Mesenchymal stem cell (in vitro differentiated cells and primary cell): ENCODE measurements around the gene CDH4.

Experiments used
- DNase-seq: peaks from one replicate; pipeline ENCODE4 v3.0.0-alpha.2; 2013
- H2AFZ ChIP-seq: one replicate; pipeline ENCODE4 v1.6.1; 2013; ENCODE audit warnings: low read depth, mild to moderate bottlenecking, control low read depth, inconsistent platforms, low read length, moderate library complexity
- H2AK5ac ChIP-seq: 2 replicates; pipeline ENCODE4 v1.6.1; 2013; ENCODE audit warnings: low read length, moderate library complexity, mild to moderate bottlenecking, inconsistent platforms; ENCODE audit not compliant: severe bottlenecking
- H2BK120ac ChIP-seq: one replicate; pipeline ENCODE4 v1.6.1; 2013; ENCODE audit warnings: low read depth, mild to moderate bottlenecking, inconsistent platforms, low read length, moderate library complexity
- H2BK12ac ChIP-seq, 2 experiments: one replicate each; pipeline ENCODE4 v1.6.1; 2013; ENCODE audit warnings: inconsistent platforms in 2 of 2, low read length in 2 of 2, mild to moderate bottlenecking in 2 of 2, moderate library complexity in 2 of 2, control low read depth in 1 of 2
- H2BK15ac ChIP-seq: one replicate; pipeline ENCODE4 v1.6.1; 2013; ENCODE audit warnings: mild to moderate bottlenecking, low read depth, inconsistent platforms; ENCODE audit not compliant: poor library complexity, severe bottlenecking
- H2BK5ac ChIP-seq: 2 replicates; pipeline ENCODE4 v1.6.1; 2013; ENCODE audit warnings: low read depth, mild to moderate bottlenecking, low read length, control low read depth, inconsistent platforms; ENCODE audit not compliant: poor library complexity, severe bottlenecking
- H3K14ac ChIP-seq, 2 experiments: one replicate each; pipeline ENCODE4 v1.6.1; 2013; ENCODE audit warnings: inconsistent platforms in 2 of 2, low read length in 2 of 2, control low read depth in 1 of 2, mild to moderate bottlenecking in 1 of 2, moderate library complexity in 1 of 2
- H3K18ac ChIP-seq, 2 experiments: one replicate each; pipeline ENCODE4 v1.6.1; 2013; ENCODE audit warnings: inconsistent platforms in 2 of 2, low read length in 2 of 2, control low read depth in 1 of 2, low read depth in 1 of 2, mild to moderate bottlenecking in 1 of 2
- H3K23ac ChIP-seq, 2 experiments: one replicate each; pipeline ENCODE4 v1.6.1; 2013; ENCODE audit warnings: inconsistent platforms in 2 of 2, low read length in 2 of 2, mild to moderate bottlenecking in 2 of 2, moderate library complexity in 2 of 2, control low read depth in 1 of 2
- H3K27ac ChIP-seq: 2 replicates; pipeline ENCODE4 v1.5.1; 2013; ENCODE audit warnings: mild to moderate bottlenecking, moderate library complexity, low read length, control low read depth, inconsistent platforms; ENCODE audit not compliant: poor library complexity, severe bottlenecking
- H3K27me3 ChIP-seq, 2 experiments: 2 replicates each; pipeline versions ENCODE4 v1.6.1 to v1.7.0; 2013; ENCODE audit warnings: low read length in 2 of 2, mild to moderate bottlenecking in 2 of 2, moderate library complexity in 2 of 2, control low read depth in 1 of 2, inconsistent platforms in 1 of 2; ENCODE audit not compliant: control insufficient read depth in 1 of 2, insufficient read depth in 1 of 2
- H3K36me3 ChIP-seq, 2 experiments: 2 replicates each; pipeline versions ENCODE4 v1.6.1 to v1.7.0; 2013; ENCODE audit warnings: low read length in 2 of 2, control low read depth in 1 of 2, inconsistent platforms in 1 of 2, low read depth in 1 of 2, mild to moderate bottlenecking in 1 of 2; ENCODE audit not compliant: insufficient read depth in 2 of 2, control insufficient read depth in 1 of 2
- H3K4ac ChIP-seq, 2 experiments: one replicate each; pipeline ENCODE4 v1.6.1; 2013; ENCODE audit warnings: inconsistent platforms in 2 of 2, low read length in 2 of 2, mild to moderate bottlenecking in 2 of 2, moderate library complexity in 2 of 2, control low read depth in 1 of 2, low read depth in 1 of 2
- H3K4me1 ChIP-seq: 2 replicates; pipeline ENCODE4 v1.6.1; 2013; ENCODE audit warnings: low read depth, low read length, control low read depth; ENCODE audit not compliant: control insufficient read depth, insufficient read depth
- H3K4me2 ChIP-seq: 2 replicates; pipeline ENCODE4 v1.6.1; 2013; ENCODE audit warnings: low read length, mild to moderate bottlenecking, inconsistent platforms; ENCODE audit not compliant: poor library complexity, severe bottlenecking
- H3K4me3 ChIP-seq, 2 experiments: 2 replicates each; pipeline versions ENCODE4 v1.5.1 to v1.7.0; 2013; ENCODE audit warnings: low read length in 2 of 2, mild to moderate bottlenecking in 2 of 2, control low read depth in 1 of 2, low read depth in 1 of 2; ENCODE audit not compliant: insufficient read depth in 1 of 2
- H3K79me1 ChIP-seq: replicated peaks from 2 replicates; pipeline ENCODE4 v1.6.1; 2013; ENCODE audit warnings: mild to moderate bottlenecking, control low read depth, low read length, inconsistent platforms; ENCODE audit not compliant: poor library complexity, severe bottlenecking
- H3K9ac ChIP-seq: 2 replicates; pipeline ENCODE4 v1.7.0; 2013; ENCODE audit warnings: mild to moderate bottlenecking, low read length, moderate library complexity
- H3K9me3 ChIP-seq: 2 replicates; pipeline ENCODE4 v1.7.0; 2013; ENCODE audit warnings: mild to moderate bottlenecking, low read length; ENCODE audit not compliant: control insufficient read depth
- H4K8ac ChIP-seq: one replicate; pipeline ENCODE4 v1.6.1; 2013; ENCODE audit warnings: inconsistent platforms, mild to moderate bottlenecking, low read length, moderate library complexity
- H4K91ac ChIP-seq: one replicate; pipeline ENCODE4 v1.6.1; 2013; ENCODE audit warnings: mild to moderate bottlenecking, low read length, inconsistent platforms
- WGBS: methylation state at CpG from one replicate; pipeline ENCODE4 v1.1.7; 2013; ENCODE audit warnings: mixed read lengths; 5-methylcytosine and 5-hydroxymethylcytosine counted together

CDH4 gene

GRCh38 chr20:61761453-61762166 lies 509.5 kb downstream of the CDH4 start:
- Histone ChIP-seq H3K27ac (no peak overlapping the region), H3K4me3 (peak overlapping the region in 1 of 2 experiments; percentile 22), H3K27me3 (peaks cover 30% of the 10 kb centered on the region in 2 experiments), H3K4me1 (peaks cover 12% of the 10 kb centered on the region), H2AFZ (no peak overlapping the region), H3K36me3 (no peaks in the 10 kb centered on the region), H3K9me3 (no peaks in the 10 kb centered on the region), H2BK15ac (no peak overlapping the region), H3K4ac (no peak overlapping the region), H2AK5ac (no peak overlapping the region), H4K8ac (no peak overlapping the region), H3K4me2 (no peak overlapping the region), H3K23ac (no peak overlapping the region), H3K14ac (no peak overlapping the region), H3K79me1 (no peaks in the 10 kb centered on the region), H4K91ac (no peak overlapping the region), H3K18ac (no peak overlapping the region), H2BK5ac (no peak overlapping the region), H2BK12ac (no peak overlapping the region), H2BK120ac (no peak overlapping the region), H3K9ac (no peak overlapping the region)
- WGBS, result 94% methylated on average over 25 of the region's 25 CpGs
- DNase-seq, result no peak

DNA sequence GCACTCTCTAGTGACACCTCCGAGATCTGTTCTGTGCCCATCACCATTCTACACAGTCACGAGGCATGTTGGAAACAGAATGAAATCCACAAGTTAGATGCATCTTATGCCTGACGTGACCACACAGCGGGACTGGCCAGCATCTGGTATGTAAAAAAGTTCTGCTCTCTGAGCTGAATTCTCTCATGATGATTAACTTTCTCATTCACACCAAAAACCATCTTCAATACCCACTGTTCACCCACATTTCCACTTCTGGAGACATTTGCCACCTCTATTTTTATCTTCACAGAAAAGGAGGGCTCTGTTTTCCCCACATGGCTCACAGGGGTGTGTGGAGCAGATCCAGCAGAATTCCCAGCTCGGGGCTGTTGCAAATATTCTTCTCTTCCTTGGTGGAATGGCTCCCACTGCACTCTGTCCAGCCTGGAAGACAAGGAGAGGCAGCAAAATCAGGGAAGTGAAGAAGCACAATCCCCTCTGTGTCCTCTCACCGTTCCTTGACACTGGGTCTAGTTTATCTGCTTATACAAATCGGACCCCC lies 510.2 kb downstream of the CDH4 start:
- Histone ChIP-seq H3K14ac (no peak overlapping the region), H3K4me1 (peaks cover 12% of the 10 kb centered on the region), H4K91ac (no peak overlapping the region), H3K27ac (no peak overlapping the region), H3K27me3 (peaks cover 30% of the 10 kb centered on the region in 2 experiments), H3K4me2 (no peak overlapping the region), H2AK5ac (no peak overlapping the region), H3K4ac (no peak overlapping the region), H2BK120ac (no peak overlapping the region), H2BK5ac (no peak overlapping the region), H3K18ac (no peak overlapping the region), H3K9ac (no peak overlapping the region), H2BK15ac (no peak overlapping the region), H3K23ac (no peak overlapping the region), H4K8ac (no peak overlapping the region), H3K9me3 (no peaks in the 10 kb centered on the region), H3K4me3 (no peak overlapping the region), H2AFZ (no peak overlapping the region), H3K36me3 (no peaks in the 10 kb centered on the region), H2BK12ac (no peak overlapping the region), H3K79me1 (no peaks in the 10 kb centered on the region)
- DNase-seq, result no peak
- 85% methylated on average over 7 of the region's 7 CpGs for WGBS

- H3K18ac ChIP-seq, result no peak overlapping the region
- H3K27me3 ChIP-seq, result peaks cover 30% of the 10 kb centered on the region in 2 experiments
- H3K14ac ChIP-seq, result no peak overlapping the region
- no peak overlapping the region for H3K27ac ChIP-seq
- no peak overlapping the region for H3K4me3 ChIP-seq
- H3K4me1 ChIP-seq, result peaks cover 9% of the 10 kb centered on the region
- no peak overlapping the region for H3K9ac ChIP-seq
- no peak overlapping the region for H4K91ac ChIP-seq
- H3K23ac ChIP-seq, result no peak overlapping the region
- H3K36me3 ChIP-seq, result no peaks in the 10 kb centered on the region
- H2AFZ ChIP-seq, result no peak overlapping the region
- DNase-seq, result no peak
- H2BK12ac ChIP-seq, result no peak overlapping the region
- no peak overlapping the region for H2BK15ac ChIP-seq
- no peak overlapping the region for H3K4me2 ChIP-seq
- H3K79me1 ChIP-seq, result no peaks in the 10 kb centered on the region
- H2AK5ac ChIP-seq, result no peak overlapping the region
- no peak overlapping the region for H4K8ac ChIP-seq
- H2BK5ac ChIP-seq, result no peak overlapping the region
- WGBS, result 92% methylated on average over 20 of the region's 20 CpGs
- H3K9me3 ChIP-seq, result no peaks in the 10 kb centered on the region
- H2BK120ac ChIP-seq, result no peak overlapping the region
- no peak overlapping the region for H3K4ac ChIP-seq
These were observed 511.1 kb downstream of the CDH4 start for GRCh38 chr20:61762886-61763739.

GRCh38 chr20:61763740-61764400 lies 511.8 kb downstream of the CDH4 start:
- no peak overlapping the region for H3K23ac ChIP-seq
- WGBS, result 97% methylated on average over 9 of the region's 18 CpGs

More at GRCh38 chr20:61763740-61764400, 511.8 kb downstream of the CDH4 start:
- H3K4me3 ChIP-seq, result no peak overlapping the region
- H2BK15ac ChIP-seq, result no peak overlapping the region
- H4K8ac ChIP-seq, result no peak overlapping the region
- no peak overlapping the region for H2AFZ ChIP-seq
- H2AK5ac ChIP-seq, result no peak overlapping the region
- H3K27me3 ChIP-seq, result peaks cover 30% of the 10 kb centered on the region in 2 experiments
- no peaks in the 10 kb centered on the region for H3K79me1 ChIP-seq
- peaks cover 4% of the 10 kb centered on the region for H3K4me1 ChIP-seq
- H3K36me3 ChIP-seq, result no peaks in the 10 kb centered on the region
- H3K14ac ChIP-seq, result no peak overlapping the region
- no peak overlapping the region for H3K18ac ChIP-seq
- H3K4me2 ChIP-seq, result no peak overlapping the region
- no peak overlapping the region for H3K9ac ChIP-seq
- no peaks in the 10 kb centered on the region for H3K9me3 ChIP-seq
- no peak for DNase-seq
- H3K4ac ChIP-seq, result no peak overlapping the region
- no peak overlapping the region for H4K91ac ChIP-seq
- H2BK5ac ChIP-seq, result no peak overlapping the region
- H3K27ac ChIP-seq, result no peak overlapping the region
- H2BK12ac ChIP-seq, result no peak overlapping the region
- H2BK120ac ChIP-seq, result no peak overlapping the region
